ENCODE results near the gene ARHGAP26. TPM values are rescaled to one million over a fixed set of nuclear protein-coding genes. Genes with fewer than 3 reads are reported as not detected.
A peak's percentile ranks its signal among the peaks of the same experiment; 100 is the strongest.

Gene ARHGAP26
- total and polyA plus RNA-seq, 2 of the 4 experiments (the other 2 are of a cell fraction) = 0.54 to 0.56 TPM

DNA sequence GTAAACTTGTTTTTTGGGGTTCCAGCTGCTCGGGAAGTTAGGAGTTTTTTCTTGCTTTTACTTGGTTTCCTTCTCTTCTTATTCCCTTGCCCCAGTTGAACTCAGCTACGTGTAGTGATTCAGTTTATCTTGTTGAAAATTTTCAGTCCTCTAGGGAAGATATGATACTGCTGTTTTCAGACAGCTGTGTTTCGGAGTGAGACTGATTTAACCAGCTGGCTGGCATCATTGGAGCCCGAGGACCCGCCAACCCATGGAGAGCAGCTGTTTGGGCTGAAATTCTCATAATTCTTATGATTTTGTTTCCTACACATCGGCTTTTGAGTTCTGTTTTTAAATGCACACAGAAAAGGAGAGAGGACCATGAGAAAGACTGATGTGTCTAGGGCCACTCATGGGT lies 361.8 kb downstream of the ARHGAP26 start:
- Histone ChIP-seq H2BK5ac (ENCODE audit: low read depth, low read length, poor library complexity, severe bottlenecking) (no peak overlapping the region), H4K91ac (ENCODE audit: insufficient read depth, low read depth, low read length) (no peak overlapping the region), H3K79me1 (ENCODE audit: low read depth in 1 of 2, low read length in 2 of 2) (no peaks in the 10 kb centered on the region), H2BK15ac (ENCODE audit: low read depth, low read length) (no peak overlapping the region), H3K9me3 (ENCODE audit: control insufficient read depth, insufficient read depth, low read length) (no peaks in the 10 kb centered on the region), H3K27me3 (ENCODE audit: control insufficient read depth, insufficient read depth, low read length) (no peaks in the 10 kb centered on the region), H2AK5ac (ENCODE audit: low read depth, low read length) (no peak overlapping the region), H3K27ac (ENCODE audit: insufficient read depth, low read length) (no peak overlapping the region), H3K14ac (replicated peaks; ENCODE audit: low read depth, low read length) (no peak overlapping the region), H3K4me3 (ENCODE audit: insufficient read depth, low read depth, low read length) (no peak overlapping the region), H3K36me3 (ENCODE audit: control insufficient read depth, insufficient read depth, low read length) (no peaks in the 10 kb centered on the region), H2BK120ac (ENCODE audit: low read depth, low read length) (no peak overlapping the region), H3K9ac (ENCODE audit: low read depth, low read length) (no peak overlapping the region), H4K20me1 (ENCODE audit: insufficient read depth, low read length) (no peaks in the 10 kb centered on the region), H4K8ac (ENCODE audit: low read depth in 2 of 2, low read length in 2 of 2) (no peak overlapping the region), H2AK9ac (replicated peaks; ENCODE audit: low read depth, low read length, poor library complexity) (no peak overlapping the region), H3K4me2 (ENCODE audit: low read depth, low read length) (no peak overlapping the region), H3K4ac (ENCODE audit: low read depth, low read length) (no peak overlapping the region), H3K4me1 (ENCODE audit: control insufficient read depth, insufficient read depth, low read length) (peaks cover 4% of the 10 kb centered on the region; the same call in 1 of the 2 replicates), H2AFZ (replicated peaks; ENCODE audit: low read length, poor library complexity) (no peak overlapping the region), H3K56ac (ENCODE audit: extremely low read depth, insufficient read depth, low read length) (no peak overlapping the region), H2BK20ac (ENCODE audit: low read depth, low read length) (no peak overlapping the region), H3K9me1 (ENCODE audit: insufficient read depth, low read length) (peaks cover 8% of the 10 kb centered on the region), H4K5ac (ENCODE audit: low read depth, low read length) (no peak overlapping the region), H3K18ac (ENCODE audit: low read depth, low read length) (no peak overlapping the region), H3K23ac (ENCODE audit: low read depth, low read length) (no peak overlapping the region)
- dilution Hi-C loops (cut with HindIII; ENCODE audit: low sequenced_read_pairs, unreplicated experiment) (no loop called here), in situ Hi-C loops (cut with MboI; ENCODE audit: low sequenced_read_pairs) (no loop called here), intact Hi-C loops (cut with micrococcal nuclease) (no loop called here)
- CTCF ChIA-PET = no interaction called here
- ATAC-seq (ENCODE audit: low read depth) (peak; percentile 27; the same call in 1 of the 2 replicates), DNase-seq (no peak)
- POLR2A ChIA-PET (ENCODE audit: unreplicated experiment) = no interaction called here
- TF ChIP-seq BHLHE40 (IDR thresholded peaks at IDR 0.05; ENCODE audit: low read depth, low read length) = no peak
- TF ChIP-seq ELK1 (IDR thresholded peaks at IDR 0.05; ENCODE audit: borderline replicate concordance, low read depth, low read length) = no peak
- no peak for TF ChIP-seq MAFK (IDR thresholded peaks at IDR 0.05; ENCODE audit: low read depth, low read length)
- TF ChIP-seq CHD1 (IDR thresholded peaks at IDR 0.05; ENCODE audit: low read depth, low read length) = no peak
- TF ChIP-seq, protein P1, sequence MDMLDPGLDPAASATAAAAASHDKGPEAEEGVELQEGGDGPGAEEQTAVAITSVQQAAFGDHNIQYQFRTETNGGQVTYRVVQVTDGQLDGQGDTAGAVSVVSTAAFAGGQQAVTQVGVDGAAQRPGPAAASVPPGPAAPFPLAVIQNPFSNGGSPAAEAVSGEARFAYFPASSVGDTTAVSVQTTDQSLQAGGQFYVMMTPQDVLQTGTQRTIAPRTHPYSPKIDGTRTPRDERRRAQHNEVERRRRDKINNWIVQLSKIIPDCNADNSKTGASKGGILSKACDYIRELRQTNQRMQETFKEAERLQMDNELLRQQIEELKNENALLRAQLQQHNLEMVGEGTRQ (IDR thresholded peaks at IDR 0.05; ENCODE audit: low read depth, low read length) = no peak
- TF ChIP-seq CEBPB (IDR thresholded peaks at IDR 0.05; ENCODE audit: low read depth, low read length) = no peak
- no peak for TF ChIP-seq FOS (IDR thresholded peaks at IDR 0.05; ENCODE audit: low read depth, low read length)
- TF ChIP-seq MAZ (IDR thresholded peaks at IDR 0.05; ENCODE audit: borderline replicate concordance, low read depth, low read length) = no peak
- TF ChIP-seq MXI1 (IDR thresholded peaks at IDR 0.05; ENCODE audit: borderline replicate concordance, low read depth, low read length) = no peak
- no peak for TF ChIP-seq CTCF (conservative IDR thresholded peaks at IDR 0.05; ENCODE audit: low read depth, low read length)
- TF ChIP-seq RFX5 (IDR thresholded peaks at IDR 0.05; ENCODE audit: low read depth, low read length) = no peak
- no peak for TF ChIP-seq POLR2A (IDR thresholded peaks at IDR 0.05; ENCODE audit: low read depth, low read length)
- no peak for TF ChIP-seq SMC3 (IDR thresholded peaks at IDR 0.05; ENCODE audit: low read depth, low read length)
- no peak for TF ChIP-seq RCOR1 (IDR thresholded peaks at IDR 0.05; ENCODE audit: insufficient replicate concordance, low read length)
- 30% methylated on average over 2 of the region's 6 CpGs; no CpG with 5 or more reads in 1 of the 2 experiments for WGBS, 2 experiments (ENCODE audit: extremely low coverage in 2 of 2, insufficient read length in 1 of 2)
- BruUV-seq (replicated peaks) = no TSS peak
